H1 (cell line): ENCODE results near the gene AGPS. TPM values are rescaled to one million over a fixed set of nuclear protein-coding genes. Genes with fewer than 3 reads are reported as not detected.

ENCODE experiments used
- CTCF ChIA-PET: fragments of 300-600 bp; sonication (Branson Sonifier 250); formaldehyde crosslinking; loops from one replicate; lab custom pipeline; 2021; ENCODE audit not compliant: partially characterized antibody; lab: Charles Lee
- POLR2A ChIA-PET: fragments of 300-600 bp; sonication (Branson Sonifier 250); formaldehyde crosslinking; loops from one replicate; lab custom pipeline; 2021; ENCODE audit warnings: inconsistent platforms; ENCODE audit not compliant: partially characterized antibody; lab: Charles Lee
- DNase-seq, 2 experiments: peaks; one replicate each; pipeline versions ENCODE4 v3.0.0 to v3.0.0-alpha.2; 2010 to 2022; ENCODE audit warnings: low spot score in 2 of 2, low read depth in 1 of 2, mixed read lengths in 1 of 2
- FAIRE-seq: peaks from 2 replicates; lab custom pipeline; 2011; peaks lifted over from hg19 to GRCh38; lab: Jason Lieb, UNC
- H2AFZ ChIP-seq: 2 replicates; pipeline ENCODE4 v1.8.1; 2012; ENCODE audit warnings: low read length, inconsistent platforms
- H2AK5ac ChIP-seq: 2 replicates; pipeline ENCODE4 v1.6.1; 2013; ENCODE audit warnings: low read depth, low read length
- H2BK120ac ChIP-seq: replicated peaks from 2 replicates; pipeline ENCODE3; 2013; ENCODE audit warnings: low read depth, low read length, inconsistent platforms
- H2BK12ac ChIP-seq: 2 replicates; pipeline ENCODE4 v1.6.1; 2013; ENCODE audit warnings: low read depth, low read length
- H2BK15ac ChIP-seq: 2 replicates; pipeline ENCODE4 v1.6.1; 2013; ENCODE audit warnings: low read length
- H2BK20ac ChIP-seq: 2 replicates; pipeline ENCODE4 v1.6.1; 2013; ENCODE audit warnings: low read length
- H2BK5ac ChIP-seq: 2 replicates; pipeline ENCODE4 v1.6.1; 2013; ENCODE audit warnings: low read depth, low read length
- H3K14ac ChIP-seq: 2 replicates; pipeline ENCODE4 v1.6.1; 2013; ENCODE audit warnings: inconsistent platforms; ENCODE audit not compliant: insufficient read length
- H3K18ac ChIP-seq: 2 replicates; pipeline ENCODE4 v1.6.1; 2013; ENCODE audit warnings: low read length; ENCODE audit errors: extremely low read depth
- H3K23ac ChIP-seq: 2 replicates; pipeline ENCODE4 v1.6.1; 2013; ENCODE audit warnings: inconsistent platforms; ENCODE audit not compliant: insufficient read length
- H3K23me2 ChIP-seq: 2 replicates; pipeline ENCODE4 v1.6.1; 2013; ENCODE audit warnings: low read depth, low read length
- H3K27ac ChIP-seq: 2 replicates; pipeline ENCODE4 v1.6.1; 2011; ENCODE audit warnings: low read depth, low read length, inconsistent platforms
- H3K27me3 ChIP-seq, 4 experiments: replicated peaks in 1 of 4; 1 replicate in 1 of 4; 2 replicates in 3 of 4; pipeline versions ENCODE4 v1.6.1 to v1.8.1; 2011 to 2013; ENCODE audit warnings: low read length in 3 of 4, mild to moderate bottlenecking in 3 of 4, inconsistent platforms in 2 of 4, mixed read lengths in 2 of 4, moderate library complexity in 1 of 4; ENCODE audit not compliant: control insufficient read depth in 3 of 4, insufficient read depth in 3 of 4; ENCODE audit errors: extremely low read depth in 1 of 4
- H3K36me3 ChIP-seq, 4 experiments: 2 replicates each; pipeline versions ENCODE4 v1.6.1 to v1.8.1; 2011 to 2013; ENCODE audit warnings: mild to moderate bottlenecking in 4 of 4, low read length in 3 of 4, moderate library complexity in 2 of 4, control low read depth in 1 of 4, inconsistent platforms in 1 of 4; ENCODE audit not compliant: insufficient read depth in 4 of 4, control insufficient read depth in 2 of 4
- H3K4ac ChIP-seq: replicated peaks from 2 replicates; pipeline ENCODE3; 2013; ENCODE audit warnings: low read length, low read depth, mixed read lengths, inconsistent platforms; ENCODE audit not compliant: insufficient read length
- H3K4me1 ChIP-seq, 4 experiments: replicated peaks in 1 of 4; 1 replicate in 1 of 4; 2 replicates in 3 of 4; pipeline versions ENCODE4 v1.6.1 to v1.8.1; 2011 to 2013; ENCODE audit warnings: low read length in 3 of 4, inconsistent platforms in 2 of 4, mixed read lengths in 1 of 4; ENCODE audit not compliant: insufficient read depth in 4 of 4, control insufficient read depth in 3 of 4
- H3K4me2 ChIP-seq, 2 experiments: 2 replicates each; pipeline versions ENCODE4 v1.6.1 to v1.8.1; 2011 to 2013; ENCODE audit warnings: low read depth in 2 of 2, low read length in 2 of 2, control low read depth in 1 of 2, inconsistent platforms in 1 of 2, mild to moderate bottlenecking in 1 of 2; ENCODE audit not compliant: insufficient read depth in 1 of 2
- H3K4me3 ChIP-seq, 4 experiments: fragments of 200-600, 300-600 bp in 1 of 4; sonication (generic), shearing (Covaris generic), sonication (Bioruptor Twin) in 1 of 4; 2 replicates each; pipeline versions ENCODE4 v1.5.1 to v1.8.1; 2011 to 2016; ENCODE audit warnings: low read length in 4 of 4, low read depth in 3 of 4, control low read depth in 2 of 4, inconsistent platforms in 2 of 4, mild to moderate bottlenecking in 2 of 4, mixed read lengths in 1 of 4, moderate library complexity in 1 of 4; ENCODE audit not compliant: insufficient read depth in 2 of 4; ENCODE audit errors: extremely low read depth in 1 of 4
- H3K56ac ChIP-seq: replicated peaks from 2 replicates; pipeline ENCODE3; 2013; ENCODE audit warnings: low read depth, mild to moderate bottlenecking, mixed read lengths, low read length, inconsistent platforms; ENCODE audit not compliant: insufficient read length
- H3K79me1 ChIP-seq: 2 replicates; pipeline ENCODE4 v1.6.1; 2013; ENCODE audit warnings: low read depth, low read length, control low read depth
- H3K79me2 ChIP-seq, 2 experiments: 2 replicates each; pipeline versions ENCODE4 v1.6.1 to v1.8.1; 2012 to 2013; ENCODE audit warnings: low read length in 2 of 2, mild to moderate bottlenecking in 2 of 2, inconsistent platforms in 1 of 2; ENCODE audit not compliant: insufficient read depth in 2 of 2, control insufficient read depth in 1 of 2
- H3K9ac ChIP-seq, 4 experiments: replicated peaks in 1 of 4; 1 replicate in 1 of 4; 2 replicates in 3 of 4; pipeline versions ENCODE4 v1.6.1 to v1.8.1; 2011 to 2013; ENCODE audit warnings: low read depth in 3 of 4, low read length in 3 of 4, control low read depth in 2 of 4, mild to moderate bottlenecking in 2 of 4, moderate library complexity in 2 of 4, inconsistent platforms in 1 of 4; ENCODE audit errors: extremely low read depth in 1 of 4
- H3K9me3 ChIP-seq, 2 experiments: 2 replicates each; pipeline versions ENCODE4 v1.6.1 to v1.8.1; 2012 to 2013; ENCODE audit warnings: mild to moderate bottlenecking in 2 of 2, moderate library complexity in 2 of 2, control low read depth in 1 of 2, inconsistent platforms in 1 of 2, low read depth in 1 of 2, low read length in 1 of 2, mixed read lengths in 1 of 2; ENCODE audit not compliant: insufficient read depth in 2 of 2
- H4K20me1 ChIP-seq, 2 experiments: replicated peaks in 1 of 2; 2 replicates each; pipeline versions ENCODE3 to v1.8.1; 2011 to 2013; ENCODE audit warnings: inconsistent platforms in 2 of 2, low read length in 2 of 2, mild to moderate bottlenecking in 1 of 2; ENCODE audit not compliant: insufficient read depth in 2 of 2, control insufficient read depth in 1 of 2
- H4K5ac ChIP-seq: 2 replicates; pipeline ENCODE4 v1.6.1; 2013; ENCODE audit warnings: low read length, low read depth, mixed read lengths, inconsistent platforms; ENCODE audit not compliant: insufficient read length
- H4K8ac ChIP-seq: 2 replicates; pipeline ENCODE4 v1.8.0; 2013; ENCODE audit warnings: mild to moderate bottlenecking, moderate library complexity, low read length, inconsistent platforms; ENCODE audit not compliant: insufficient read depth; ENCODE audit errors: extremely low read depth
- H4K91ac ChIP-seq: replicated peaks from 2 replicates; pipeline ENCODE3; 2013; ENCODE audit warnings: low read length, mixed read lengths, inconsistent platforms; ENCODE audit not compliant: insufficient read length
- EGR1 ChIP-seq: IDR thresholded peaks from 2 replicates; pipeline ENCODE4 v1.6.1; 2011; ENCODE audit warnings: low read depth, low read length, borderline replicate concordance
- JUND ChIP-seq: IDR thresholded peaks from 2 replicates; pipeline ENCODE4 v1.6.1; 2011; ENCODE audit warnings: mild to moderate bottlenecking, improper control_type of control experiment, low read length
- WGBS, 2 experiments: shearing (Covaris generic) in 1 of 2; methylation state at CpG; one replicate each; pipeline versions ENCODE4 v1.1.6 to v1.1.7; 2013 to 2015; ENCODE audit warnings: low lambda C conversion rate in 2 of 2, mixed read lengths in 2 of 2, inconsistent platforms in 1 of 2, low coverage in 1 of 2, missing lambda C conversion rate in 1 of 2; ENCODE audit not compliant: insufficient replicate concordance in 2 of 2, insufficient coverage in 1 of 2, insufficient read length in 1 of 2; ENCODE audit errors: extremely low coverage in 1 of 2, missing lambda C conversion rate in 1 of 2; 5-methylcytosine and 5-hydroxymethylcytosine counted together
- polyA plus RNA-seq, 7 experiments: library from polyadenylated mRNA; depleted of rRNA in 3 of 7; stranded (reverse) in 5 of 7; unstranded in 2 of 7; fragments of >200 nt in 5 of 7; fragments of 200-250 nt in 2 of 7; gene quantifications; 1 replicate in 5 of 7; 2 replicates in 1 of 7; 4 replicates in 1 of 7; pipeline versions ENCODE4 v1.2.1 to v1.2.3, GENCODE V29; 2011 to 2013; ENCODE audit warnings: missing spikeins in 2 of 7, mixed read lengths in 2 of 7
- total RNA-seq: library from RNA; stranded (reverse); fragmentation: NEBNext Ultra II Directional; extraction: Animal tissue kit (Norgen Biotek cat#: 25700); gene quantifications from 2 replicates; pipeline ENCODE4 v1.2.1, GENCODE V29; 2021

The AGPS gene
- total and polyA plus RNA-seq, 2 of the 8 experiments (the other 6 are each of a cell fraction or from before 2014, with no cell fraction given): 7.3 to 57.8 TPM

DNA sequence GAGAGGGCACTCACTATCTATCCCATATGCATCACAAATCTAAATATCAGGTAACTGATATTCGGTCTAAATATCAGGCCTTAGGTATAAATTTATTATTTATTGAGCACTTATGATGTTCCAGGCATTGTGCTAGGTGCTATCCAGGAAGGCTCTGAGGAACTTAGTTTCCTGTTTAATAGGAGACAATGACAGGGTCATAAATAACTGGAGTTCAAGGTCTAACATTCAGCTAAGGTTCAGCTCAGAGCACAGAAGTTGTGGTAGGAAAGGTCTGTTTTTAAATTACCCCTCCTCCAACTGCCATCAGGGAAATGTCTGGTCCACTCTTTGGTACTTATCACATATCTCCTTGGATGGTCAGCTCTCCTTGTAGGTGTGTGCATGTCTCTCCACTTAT lies 193.6 kb downstream of the AGPS start:
- Histone ChIP-seq H4K8ac (no peak overlapping the region), H2BK120ac (no peak overlapping the region), H3K9me3 (no peaks in the 10 kb centered on the region), H3K4ac (no peak overlapping the region), H3K27ac (no peak overlapping the region), H2BK15ac (no peak overlapping the region), H3K23me2 (no peaks in the 10 kb centered on the region), H4K91ac (no peak overlapping the region), H3K4me3 (no peak overlapping the region), H2AK5ac (no peak overlapping the region), H2BK5ac (no peak overlapping the region), H3K79me1 (no peaks in the 10 kb centered on the region), H2BK12ac (no peak overlapping the region), H4K20me1 (no peaks in the 10 kb centered on the region), H3K9ac (no peak overlapping the region), H3K56ac (no peak overlapping the region), H3K23ac (no peak overlapping the region), H3K79me2 (no peaks in the 10 kb centered on the region), H3K4me2 (no peak overlapping the region), H3K36me3 (no peaks in the 10 kb centered on the region), H2AFZ (no peak overlapping the region), H3K14ac (no peak overlapping the region), H4K5ac (no peak overlapping the region)
- DNase-seq: no peak
- POLR2A ChIA-PET: interaction anchor here (1.1 kb wide), 1 partner anchor 18 kb away, joined by 3 read pairs; no protein-coding TSS in a partner anchor
- 91% methylated on average over 1 of the region's 1 CpG; no CpG with 5 or more reads in 1 of the 2 experiments for WGBS, 2 experiments
- FAIRE-seq: no peak
- TF ChIP-seq EGR1 (no peak), JUND (no peak)
- TF ChIP-seq, all 59 proteins: peak for 0
- H3K18ac ChIP-seq: no peak overlapping the region
- CTCF ChIA-PET: interaction anchor here (1.0 to 2.1 kb wide), 6 partner anchors 8 to 177 kb away, joined by 3 to 6 read pairs (median 3); no protein-coding TSS in a partner anchor
- no peaks in the 10 kb centered on the region for H3K4me1 ChIP-seq
- no peaks in the 10 kb centered on the region for H3K27me3 ChIP-seq
- no peak overlapping the region for H2BK20ac ChIP-seq
